Measurements from ENCODE around the gene JMJD4.

JMJD4 gene

DNA sequence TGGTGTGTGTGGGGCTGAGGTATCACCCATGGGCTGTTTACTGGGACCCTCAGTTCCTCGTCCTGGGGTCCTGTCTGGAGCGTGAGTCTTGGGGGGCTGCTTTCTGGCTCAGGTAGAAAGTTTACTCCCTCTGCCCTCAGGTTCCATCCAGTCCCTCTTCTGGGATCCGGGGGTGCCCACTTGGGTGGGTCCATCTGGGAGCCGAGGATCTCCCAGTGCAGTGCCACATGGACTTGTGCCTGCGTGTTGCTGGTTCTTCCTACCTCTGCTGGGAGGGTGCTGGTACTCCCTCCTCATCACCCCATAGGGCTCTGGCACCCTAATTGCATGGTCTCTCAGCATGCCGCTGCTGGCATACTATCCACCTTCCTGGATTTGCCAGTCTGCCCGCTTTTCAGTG lies 14.1 kb upstream of the JMJD4 start:
- no peak for DNase-seq (ENCODE audit: low spot score)

DNA sequence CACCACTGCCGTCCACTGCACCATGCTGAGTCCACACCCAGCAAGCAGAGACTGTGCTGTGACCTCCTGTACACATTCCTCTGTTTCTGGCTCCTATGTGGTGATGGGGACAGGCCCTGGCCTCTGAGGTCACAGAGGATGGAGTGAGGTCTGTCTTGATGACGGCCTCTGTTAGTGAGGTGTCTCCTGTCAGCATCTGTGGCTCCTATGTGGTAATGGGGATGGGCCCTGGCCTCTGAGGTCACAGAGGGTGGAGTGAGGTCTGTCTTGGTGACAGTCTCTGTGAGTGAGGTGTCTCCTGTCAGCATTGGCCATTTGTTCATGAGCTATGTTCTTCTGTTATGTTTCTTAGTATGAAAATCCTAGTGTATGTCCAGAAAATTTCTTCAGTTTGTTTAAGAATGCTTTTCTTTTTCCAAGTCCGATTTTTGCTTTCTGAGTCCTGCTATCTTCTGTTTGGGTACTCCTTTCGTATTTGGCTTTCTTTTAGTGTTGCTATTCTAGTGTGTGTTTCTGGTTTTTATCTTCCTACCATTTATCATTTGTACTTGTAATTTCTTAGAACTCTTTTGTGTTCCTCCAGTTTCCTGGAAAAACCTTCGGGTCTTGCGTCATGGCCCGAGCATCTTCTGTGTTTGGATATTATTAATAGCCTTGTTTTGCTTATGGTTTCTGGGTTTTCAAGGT lies 13.5 kb upstream of the JMJD4 start:
- DNase-seq (ENCODE audit: low spot score), result no peak

DNA sequence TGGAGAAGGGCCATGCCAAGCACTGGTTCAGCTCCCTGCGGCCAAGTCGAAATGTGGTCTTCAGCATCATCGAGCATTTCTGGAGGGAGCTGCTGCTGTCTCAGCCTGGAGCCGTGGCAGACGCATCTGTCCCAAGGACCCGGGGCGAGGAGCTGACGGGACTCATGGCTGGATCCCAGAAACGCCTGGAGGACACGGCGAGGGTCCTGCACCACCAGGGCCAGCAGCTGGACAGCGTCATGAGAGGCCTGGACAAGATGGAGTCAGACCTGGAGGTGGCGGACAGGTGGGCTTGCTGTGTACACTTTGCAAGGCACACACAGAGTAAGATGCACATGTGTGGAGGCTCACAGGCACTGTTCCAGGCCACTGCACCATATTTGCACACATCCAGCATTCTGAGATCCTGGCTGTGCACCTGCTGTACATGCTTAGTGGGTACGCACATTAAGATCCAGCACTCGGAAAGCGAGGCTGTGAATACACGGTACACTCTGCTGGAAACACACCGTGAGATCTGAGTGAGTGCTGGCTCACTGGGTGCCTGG lies 12.9 kb upstream of the JMJD4 start:
- no peak for DNase-seq (ENCODE audit: low spot score)

DNA sequence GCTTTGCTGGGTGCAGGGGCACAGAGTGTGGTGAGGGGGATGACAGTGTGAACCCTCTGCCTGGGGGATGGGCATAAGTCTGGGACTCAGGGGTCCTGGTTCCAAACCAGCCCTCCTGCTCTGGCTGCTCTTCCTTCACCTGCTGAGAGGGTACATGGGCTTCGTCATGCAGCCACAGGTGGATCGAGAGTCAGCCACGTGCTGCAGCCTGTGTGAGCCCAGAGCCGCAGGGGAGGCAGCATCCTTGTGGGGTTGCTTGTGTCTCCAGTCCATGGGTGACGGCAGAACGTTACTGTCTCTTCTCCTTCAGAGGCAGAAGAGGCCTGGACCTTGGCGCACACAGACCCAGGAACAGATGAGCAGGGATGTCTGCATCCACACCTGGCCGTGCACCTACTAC lies 12.3 kb upstream of the JMJD4 start:
- DNase-seq (ENCODE audit: low spot score), result no peak

DNA sequence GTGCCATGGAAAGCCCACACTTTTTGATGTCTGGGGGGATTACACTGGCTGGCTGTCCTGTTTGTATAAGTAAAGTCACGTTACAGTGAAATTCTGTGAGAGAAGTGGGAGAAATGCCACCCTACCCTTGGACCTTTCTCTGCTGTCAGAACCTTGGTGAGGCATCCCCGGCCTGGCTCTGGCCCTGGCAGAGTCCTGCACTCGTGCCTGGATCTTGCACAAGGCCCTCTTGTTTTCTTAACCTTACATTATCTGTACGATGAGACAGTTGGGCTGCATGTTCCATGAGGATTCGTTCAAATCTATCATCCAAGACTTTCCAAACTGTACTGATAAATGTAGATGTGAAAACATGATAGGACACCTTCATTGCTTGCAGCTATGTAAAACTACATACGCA lies 11.6 kb upstream of the JMJD4 start:
- DNase-seq (ENCODE audit: low spot score), result no peak

DNA sequence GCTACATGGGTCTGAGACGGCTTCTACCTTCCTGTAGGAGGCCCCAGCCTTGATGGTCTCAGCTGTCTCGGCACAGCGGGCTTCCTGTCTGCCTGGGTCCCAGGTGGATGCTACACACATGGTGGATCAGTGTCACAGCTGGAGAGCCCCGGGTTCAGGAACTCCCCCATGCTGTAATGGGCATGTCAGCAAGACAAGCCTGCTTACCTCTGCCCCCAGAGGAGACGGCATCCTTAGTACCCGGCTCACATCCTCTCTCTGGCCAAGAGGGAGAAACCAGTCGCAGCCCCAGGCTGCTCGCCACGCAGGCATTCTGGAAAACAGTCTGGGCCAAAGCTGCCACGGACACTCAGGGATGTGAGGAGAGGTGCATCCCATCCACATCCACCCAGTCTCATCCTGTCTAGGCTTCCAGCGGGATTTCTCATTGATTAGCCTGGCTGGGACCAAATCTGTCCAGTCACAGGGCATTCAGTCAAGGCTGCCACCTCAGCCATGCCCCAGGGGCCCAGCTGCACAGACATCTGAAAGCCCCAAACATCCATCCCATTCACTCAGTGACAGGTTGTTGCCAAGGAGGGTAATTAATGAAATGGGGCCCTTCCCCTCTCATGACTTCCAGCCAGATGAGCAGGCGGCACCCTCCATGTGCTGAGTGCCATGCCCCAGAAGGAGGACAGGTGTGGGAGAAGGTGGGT lies 10.6 kb upstream of the JMJD4 start:
- no peak for DNase-seq (ENCODE audit: low spot score)

DNA sequence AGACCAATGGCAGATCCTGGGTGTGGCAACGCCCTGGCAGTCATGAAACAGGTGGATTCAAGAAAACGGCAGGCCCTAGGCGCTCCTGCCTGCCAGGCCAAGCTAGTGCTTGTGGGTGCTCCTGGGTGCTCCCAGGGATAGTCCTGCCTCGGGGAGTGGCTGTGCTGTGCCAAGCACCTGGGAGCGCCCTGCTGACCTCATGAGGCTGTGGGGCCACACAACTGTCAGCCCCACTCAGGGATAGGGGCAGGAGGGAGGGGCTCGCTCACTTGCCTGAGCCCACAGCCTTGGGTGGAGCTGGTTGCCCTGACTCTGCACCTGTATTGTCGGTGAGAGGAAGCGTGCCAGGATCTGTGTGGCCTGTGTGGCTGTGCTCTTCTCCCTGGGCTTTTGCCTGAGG lies 9.6 kb upstream of the JMJD4 start:
- no peak for DNase-seq (ENCODE audit: low spot score)

DNA sequence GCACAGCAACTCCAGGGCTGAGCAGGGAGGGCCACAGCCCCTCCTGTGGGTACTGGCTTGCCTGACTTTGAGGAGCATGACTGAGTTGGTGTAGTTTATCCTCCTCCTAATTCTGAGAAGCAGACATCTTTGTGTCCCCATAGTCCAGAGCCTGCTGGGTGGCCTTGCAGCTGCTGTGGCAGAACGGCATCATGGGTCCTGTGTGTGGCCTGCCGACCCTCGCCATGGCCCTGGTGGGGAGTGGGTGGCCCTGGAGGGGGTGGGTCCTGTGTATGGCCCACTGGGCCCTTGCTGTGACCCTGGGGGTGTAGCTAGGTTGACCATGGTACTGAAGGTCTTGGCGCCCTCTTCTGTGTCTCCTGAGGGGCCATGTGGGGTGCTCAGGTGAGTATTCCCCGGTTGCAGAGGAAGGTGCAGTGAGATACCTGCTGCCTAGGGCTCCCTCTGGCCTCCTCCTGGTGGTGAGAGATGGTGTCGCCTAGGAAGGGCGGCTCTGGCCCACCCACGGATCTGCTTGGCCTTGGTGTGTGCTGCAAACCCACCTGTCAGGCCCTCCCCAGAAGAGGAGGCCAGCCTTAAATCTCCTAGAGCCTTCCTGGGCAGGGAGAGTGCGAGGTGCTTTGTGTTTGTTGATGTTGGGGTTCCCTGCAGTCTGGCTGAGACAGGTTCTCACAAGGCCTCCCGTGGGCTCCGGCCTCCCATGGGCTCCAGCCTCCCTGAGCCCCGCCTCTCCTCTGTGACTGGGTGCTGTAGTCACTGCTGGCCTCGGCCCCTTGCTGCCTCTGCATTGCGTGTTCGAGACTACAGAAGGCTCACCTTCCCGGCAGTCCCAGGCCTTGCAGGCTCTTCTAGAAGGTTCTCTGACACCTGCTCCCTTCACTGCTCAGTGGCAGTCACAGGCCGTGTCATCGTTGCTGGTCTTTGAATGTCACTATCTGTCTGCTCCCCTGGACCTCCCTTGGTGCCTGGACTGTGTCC lies 7.9 kb upstream of the JMJD4 start:
- no peak for DNase-seq (ENCODE audit: low spot score)

DNA sequence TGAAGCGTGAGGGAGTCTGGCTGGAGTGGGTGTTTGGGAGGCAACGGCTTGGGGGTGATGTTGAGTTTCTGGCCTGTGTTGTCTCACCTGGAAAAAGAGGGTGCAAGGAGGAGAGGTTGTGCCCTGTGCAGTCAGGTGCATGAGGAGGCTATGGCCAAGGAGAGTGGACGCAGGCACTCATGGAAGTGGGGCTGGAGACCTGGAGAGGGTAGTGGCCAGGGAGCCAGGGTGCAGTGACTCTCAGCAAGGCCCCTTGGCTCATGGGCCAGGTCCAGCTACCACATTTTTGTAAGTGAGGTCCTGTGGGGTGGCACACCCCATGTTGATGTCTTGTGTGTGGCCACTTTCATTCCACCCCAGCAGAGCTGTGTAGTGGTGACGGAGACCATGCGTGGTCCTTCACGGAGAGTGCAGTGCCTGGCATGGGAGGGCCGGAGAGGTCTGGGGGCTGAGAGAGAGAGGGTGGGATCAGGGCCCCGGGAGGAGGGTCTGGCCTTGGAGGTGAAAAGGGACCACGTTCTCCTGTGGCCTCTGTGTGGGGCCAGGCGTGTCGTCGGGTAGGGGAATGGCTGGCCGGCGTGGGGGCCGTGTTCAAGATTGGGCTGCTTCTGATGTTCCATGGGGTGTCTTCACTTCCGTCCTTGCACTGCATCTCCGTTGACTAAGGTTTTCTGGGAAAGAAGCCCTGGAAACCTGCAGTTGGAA lies 6.2 kb upstream of the JMJD4 start:
- no peak for DNase-seq (ENCODE audit: low spot score)

DNA sequence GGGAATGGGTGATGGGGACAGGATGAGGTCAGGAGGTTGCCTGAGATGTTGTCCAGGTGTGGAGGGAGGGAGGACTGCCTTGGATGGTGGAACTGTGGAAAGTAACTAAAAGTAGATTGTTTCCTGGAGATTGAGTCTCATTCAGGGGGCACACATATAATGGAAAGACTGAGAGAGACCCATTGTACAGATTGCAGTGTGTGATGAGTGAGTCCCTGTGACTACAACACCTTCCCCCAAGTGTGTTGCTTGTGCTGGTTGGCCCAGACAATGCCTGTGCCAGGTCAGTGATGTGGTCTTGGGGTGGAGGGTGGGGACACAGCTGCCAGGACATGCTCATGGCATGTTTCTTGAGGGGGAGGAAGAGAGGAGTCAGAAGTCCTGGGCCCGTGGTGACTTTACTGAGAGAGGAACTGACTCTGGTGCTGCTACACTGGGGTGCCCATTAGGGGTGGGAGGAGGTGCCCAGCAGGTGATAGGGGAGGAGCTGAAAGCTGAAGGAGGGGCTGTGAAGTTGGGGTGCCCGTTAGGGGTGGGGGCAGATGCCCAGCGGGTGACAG lies 5.4 kb upstream of the JMJD4 start:
- DNase-seq (ENCODE audit: low spot score), result no peak

DNA sequence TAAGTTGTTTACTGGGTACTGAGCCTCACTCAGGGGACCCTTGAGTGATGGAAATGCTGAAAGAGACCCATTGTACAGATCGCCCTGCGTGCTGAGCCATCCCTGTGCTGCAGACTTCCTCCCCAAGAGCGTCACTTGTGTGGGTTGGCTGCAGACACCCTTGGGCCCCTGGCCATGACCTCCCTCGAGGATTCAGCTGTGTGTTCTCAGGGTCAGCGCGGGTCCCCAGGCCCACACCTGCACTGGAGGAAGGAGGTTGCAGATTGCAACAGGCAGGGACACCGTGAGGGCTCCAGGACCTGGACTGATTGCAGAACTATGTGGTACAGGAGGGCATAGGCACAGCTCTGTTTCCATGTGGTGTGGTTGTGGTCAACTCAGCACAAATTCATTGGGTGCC lies 4.5 kb upstream of the JMJD4 start:
- DNase-seq (ENCODE audit: low spot score), result no peak

DNA sequence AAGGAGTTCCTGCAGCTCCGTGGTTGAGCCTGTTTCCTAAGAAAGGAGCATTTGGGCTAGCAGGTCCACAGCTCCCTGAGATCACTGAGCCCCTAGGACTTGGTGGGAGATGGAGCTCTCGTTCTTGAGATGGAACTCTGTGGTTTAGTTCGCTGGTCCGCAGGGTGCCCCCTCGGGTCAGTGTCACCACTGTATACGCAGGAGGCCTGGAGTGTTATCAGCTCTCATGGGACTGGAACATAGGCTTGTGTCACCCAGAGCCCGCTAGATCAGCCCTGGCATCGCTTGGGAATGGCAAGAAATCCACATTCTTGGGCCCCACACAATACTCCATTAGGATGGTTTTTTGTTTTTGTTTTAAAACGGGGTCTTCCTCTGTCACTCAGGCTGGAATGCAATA lies 3.7 kb upstream of the JMJD4 start:
- no peak for DNase-seq (ENCODE audit: low spot score)

DNA sequence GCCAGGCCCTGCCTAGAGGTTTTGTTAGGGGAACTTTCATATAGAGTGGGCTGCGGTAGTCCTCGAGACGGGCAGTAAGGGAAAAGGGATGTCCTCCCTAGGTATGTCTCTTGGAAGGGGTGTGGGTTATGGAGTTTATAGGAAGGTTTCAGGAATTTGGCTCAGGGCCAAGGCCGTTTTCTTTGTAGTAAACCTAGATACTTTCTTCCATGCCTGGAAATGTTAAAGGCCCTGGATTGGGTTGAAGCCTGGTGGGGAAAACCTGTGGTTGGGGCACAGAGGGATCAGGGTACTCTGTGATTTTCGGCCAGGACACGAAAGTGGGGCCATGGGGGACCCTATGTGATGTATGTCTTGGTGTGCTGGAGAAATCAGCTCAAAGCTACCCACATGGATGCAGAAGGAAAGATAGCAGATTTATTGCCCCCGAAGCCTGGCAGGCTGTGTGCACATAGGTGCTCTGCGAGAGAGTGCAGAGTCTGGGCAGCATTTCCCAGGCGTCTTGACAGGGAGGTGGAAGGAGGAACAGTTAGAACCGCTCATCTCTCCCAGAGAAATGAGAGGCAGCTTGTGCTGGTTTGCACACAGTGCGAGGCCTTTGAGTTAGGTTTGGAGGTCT lies 1.8 kb upstream of the JMJD4 start:
- DNase-seq (ENCODE audit: low spot score), result no peak

DNA sequence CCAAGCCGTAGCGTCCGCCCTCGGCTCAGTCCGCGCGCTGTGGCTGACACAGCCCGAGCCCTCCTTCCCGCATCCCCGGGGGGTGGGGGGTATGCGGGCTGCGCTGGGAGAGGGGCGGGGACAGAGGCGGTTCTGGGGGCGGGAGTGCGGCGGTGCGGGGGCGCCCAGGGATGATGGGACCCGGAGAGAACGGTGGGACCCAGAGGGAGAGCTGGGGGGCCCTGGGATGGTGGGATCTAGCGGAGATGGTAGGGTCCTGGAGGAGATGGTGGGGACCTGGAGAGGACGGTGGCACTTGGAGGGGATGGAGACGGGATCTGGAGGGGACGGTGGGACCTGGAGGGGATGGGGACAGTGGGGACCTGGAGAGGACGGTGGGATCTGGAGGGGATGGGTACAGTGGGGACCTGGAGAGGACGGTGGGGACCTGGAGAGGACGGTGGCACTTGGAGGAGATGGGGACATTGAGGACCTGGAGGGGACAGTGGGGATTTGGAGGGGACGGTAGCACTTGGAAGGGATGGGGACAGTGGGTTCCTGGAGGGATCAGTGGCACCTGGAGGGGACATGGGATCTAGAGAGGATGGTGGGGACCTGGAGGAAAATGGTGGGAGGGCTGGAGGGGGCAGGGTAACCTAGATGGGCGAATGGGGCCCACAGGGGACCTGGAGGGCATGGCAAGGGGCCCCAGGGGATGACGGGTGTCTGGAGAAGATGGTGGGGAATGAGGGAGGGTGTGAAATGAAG lies 610 bp upstream of the JMJD4 start:
- DNase-seq (ENCODE audit: low spot score), result no peak

DNA sequence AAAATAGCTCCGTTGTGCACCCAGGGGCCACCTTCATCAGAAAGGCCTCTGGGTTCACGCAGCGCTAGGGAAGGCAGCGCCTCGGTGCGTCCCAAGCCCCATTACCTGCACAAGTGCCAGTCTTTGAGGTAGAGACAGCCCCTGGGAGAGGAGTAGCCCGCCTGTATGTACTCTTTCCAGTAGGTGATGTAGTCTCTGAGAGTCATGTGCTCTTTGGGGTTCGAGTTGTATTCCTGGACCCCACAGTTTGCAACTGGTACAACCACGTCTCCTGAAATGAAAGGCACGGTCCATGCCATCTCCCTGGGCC lies 601 bp downstream of the JMJD4 start:
- no peak for DNase-seq (ENCODE audit: low spot score)

DNA sequence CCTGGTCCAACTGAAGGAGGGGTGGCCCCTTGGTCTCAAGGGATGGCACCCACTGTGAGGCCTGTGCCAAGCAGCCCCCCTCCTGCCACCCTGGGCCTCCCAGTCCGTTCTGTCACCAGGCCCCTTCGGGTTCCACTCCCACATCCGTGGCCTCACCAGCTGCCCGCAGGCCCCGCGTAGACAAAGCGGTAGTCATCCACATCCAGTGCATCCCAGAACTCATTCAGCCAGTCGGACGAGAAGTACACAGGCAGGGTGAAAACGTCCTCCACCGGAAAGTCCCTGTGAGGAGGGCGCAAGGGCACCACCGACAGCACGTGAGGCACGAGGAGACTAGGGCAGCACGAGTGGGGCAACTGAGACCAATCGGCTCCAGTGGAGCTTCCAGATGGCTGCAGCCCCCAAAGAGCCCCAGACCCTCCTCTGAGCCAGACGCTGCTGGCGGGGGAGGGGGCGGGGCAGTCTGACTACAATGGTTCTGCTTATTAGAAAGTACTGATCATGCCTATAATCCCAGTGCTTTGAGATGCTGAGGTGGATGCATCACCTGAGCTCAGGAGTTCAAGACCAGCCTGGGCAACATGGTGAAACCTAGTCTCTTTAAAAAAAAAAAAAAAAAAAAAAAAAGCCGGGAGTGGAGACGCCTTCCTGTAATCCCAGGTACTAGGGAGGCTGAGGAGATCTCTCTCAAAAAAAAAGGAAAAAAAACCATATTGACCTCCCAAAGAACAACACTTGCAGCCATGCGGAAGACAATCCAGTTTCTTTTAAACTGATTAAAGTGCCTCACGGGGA lies 1.2 kb downstream of the JMJD4 start:
- no peak for DNase-seq (ENCODE audit: low spot score)

DNA sequence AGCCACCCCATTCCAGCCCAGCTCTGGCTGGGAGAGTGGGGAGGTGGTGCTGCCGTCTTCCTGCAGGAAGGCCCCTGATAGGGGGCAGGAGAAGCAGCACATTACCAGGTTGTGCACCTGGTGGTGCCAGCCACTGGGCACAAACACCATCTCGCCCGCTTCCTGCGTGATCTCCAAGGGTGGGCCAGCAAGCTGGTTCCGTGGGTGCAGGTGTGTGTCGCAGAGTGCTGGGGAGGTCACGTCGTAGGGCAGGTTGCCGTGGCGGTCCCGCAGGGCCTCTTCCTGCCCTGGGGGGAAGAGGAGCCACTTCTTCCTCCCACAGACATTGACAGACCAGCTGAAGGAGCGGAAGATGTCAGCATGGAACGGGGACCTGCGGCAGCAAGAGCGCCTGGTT lies 1.8 kb downstream of the JMJD4 start:
- DNase-seq (ENCODE audit: low spot score), result no peak

DNA sequence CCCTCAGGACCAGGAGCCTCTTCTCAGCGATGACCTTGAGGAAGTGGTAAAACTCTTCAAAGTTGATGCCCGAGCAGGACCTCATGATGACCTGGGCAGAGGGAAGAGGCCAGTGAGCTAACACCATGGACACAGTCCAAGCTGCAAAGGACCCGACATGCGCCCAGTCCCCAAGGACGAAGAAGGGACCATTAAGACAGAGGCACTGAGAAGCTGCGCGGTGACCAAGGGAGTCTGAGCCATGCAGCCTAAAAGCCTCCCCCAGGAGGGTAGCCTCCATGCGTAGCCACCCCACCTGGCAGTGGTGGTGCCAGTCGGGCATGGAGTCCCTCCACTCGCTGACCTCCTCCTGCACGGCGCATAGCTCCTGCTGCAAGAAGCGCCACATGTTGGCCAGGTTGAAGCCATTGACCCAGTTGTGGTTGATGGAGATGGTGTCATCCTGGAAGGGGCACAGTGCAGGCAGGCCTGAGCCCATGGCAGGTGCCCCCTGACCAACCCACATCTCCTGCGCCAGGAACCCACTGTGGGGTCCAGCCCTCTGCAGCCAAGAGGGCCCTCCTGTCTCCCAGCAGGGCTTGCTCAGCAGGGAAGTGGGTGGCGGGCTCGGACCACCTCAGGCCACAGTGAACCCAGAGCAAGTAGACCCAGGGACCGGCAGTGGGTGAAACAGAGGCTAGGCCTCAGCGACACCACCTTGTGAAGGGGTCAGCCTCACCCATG lies 2.4 kb downstream of the JMJD4 start:
- no peak for DNase-seq (ENCODE audit: low spot score)

Measured in GM03348 (cell line).